ENCODE results near the gene PTPRG. TPM values are rescaled to one million over a fixed set of nuclear protein-coding genes. Genes with fewer than 3 reads are reported as not detected.

Gene PTPRG
- total RNA-seq, 2 experiments from 2014 or later = 0.03 to 0.05 TPM

DNA sequence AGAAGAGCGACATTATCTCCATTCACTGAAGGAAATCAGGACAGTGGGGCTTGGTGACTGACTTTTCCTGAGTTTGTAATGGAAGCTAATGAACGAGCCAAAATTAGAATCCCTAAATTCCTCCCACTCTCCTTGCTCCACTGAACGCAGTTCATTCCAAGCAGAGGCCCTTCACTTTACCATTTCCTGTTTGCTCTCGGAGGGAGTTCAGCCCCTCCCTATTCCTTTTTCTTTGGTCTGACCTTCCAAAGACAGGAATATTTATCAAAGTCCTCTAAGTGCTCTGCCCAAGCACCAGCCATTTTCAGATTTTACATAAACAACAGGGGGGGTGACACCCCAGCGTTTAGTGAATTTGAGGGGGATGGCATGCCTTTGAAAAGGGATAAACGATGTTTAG, 24.0 kb upstream of the PTPRG start:
- Mint-ChIP-seq H3K4me1 (ENCODE audit: low read depth) (no peaks in the 10 kb centered on the region), H3K4me3 (no peak overlapping the region), H3K27ac (no peak overlapping the region), H3K9me3 (no peaks in the 10 kb centered on the region), H3K36me3 (ENCODE audit: low read depth) (no peaks in the 10 kb centered on the region), H3K27me3 (peaks cover 10% of the 10 kb centered on the region)
- POLR2A ChIA-PET = no interaction called here
- intact Hi-C loops (cut with DNase I, micrococcal nuclease) = no loop called here
- TF ChIP-seq, protein P1, sequence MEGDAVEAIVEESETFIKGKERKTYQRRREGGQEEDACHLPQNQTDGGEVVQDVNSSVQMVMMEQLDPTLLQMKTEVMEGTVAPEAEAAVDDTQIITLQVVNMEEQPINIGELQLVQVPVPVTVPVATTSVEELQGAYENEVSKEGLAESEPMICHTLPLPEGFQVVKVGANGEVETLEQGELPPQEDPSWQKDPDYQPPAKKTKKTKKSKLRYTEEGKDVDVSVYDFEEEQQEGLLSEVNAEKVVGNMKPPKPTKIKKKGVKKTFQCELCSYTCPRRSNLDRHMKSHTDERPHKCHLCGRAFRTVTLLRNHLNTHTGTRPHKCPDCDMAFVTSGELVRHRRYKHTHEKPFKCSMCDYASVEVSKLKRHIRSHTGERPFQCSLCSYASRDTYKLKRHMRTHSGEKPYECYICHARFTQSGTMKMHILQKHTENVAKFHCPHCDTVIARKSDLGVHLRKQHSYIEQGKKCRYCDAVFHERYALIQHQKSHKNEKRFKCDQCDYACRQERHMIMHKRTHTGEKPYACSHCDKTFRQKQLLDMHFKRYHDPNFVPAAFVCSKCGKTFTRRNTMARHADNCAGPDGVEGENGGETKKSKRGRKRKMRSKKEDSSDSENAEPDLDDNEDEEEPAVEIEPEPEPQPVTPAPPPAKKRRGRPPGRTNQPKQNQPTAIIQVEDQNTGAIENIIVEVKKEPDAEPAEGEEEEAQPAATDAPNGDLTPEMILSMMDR (IDR thresholded peaks at IDR 0.05) = no peak
- CTCF ChIA-PET = no interaction called here
- no peak overlapping the region for H3K27ac ChIP-seq (ENCODE audit: low read depth in 1 of 2, low read length in 2 of 2)
- no peak overlapping the region for H3K4me3 ChIP-seq (ENCODE audit: low read length)
- ATAC-seq (ENCODE audit: poor library complexity) (no peak), DNase-seq (no peak)
- H3K9me3 ChIP-seq (ENCODE audit: control insufficient read depth in 1 of 2, insufficient read depth in 1 of 2, low read length in 2 of 2) = no peaks in the 10 kb centered on the region
- no peaks in the 10 kb centered on the region for H3K27me3 ChIP-seq (ENCODE audit: control insufficient read depth in 1 of 2, insufficient read depth in 2 of 2, low read length in 2 of 2)
- no peaks in the 10 kb centered on the region for H3K4me1 ChIP-seq (ENCODE audit: insufficient read depth, low read length)
- no peaks in the 10 kb centered on the region for H3K36me3 ChIP-seq (ENCODE audit: insufficient read depth, low read length)

DNA sequence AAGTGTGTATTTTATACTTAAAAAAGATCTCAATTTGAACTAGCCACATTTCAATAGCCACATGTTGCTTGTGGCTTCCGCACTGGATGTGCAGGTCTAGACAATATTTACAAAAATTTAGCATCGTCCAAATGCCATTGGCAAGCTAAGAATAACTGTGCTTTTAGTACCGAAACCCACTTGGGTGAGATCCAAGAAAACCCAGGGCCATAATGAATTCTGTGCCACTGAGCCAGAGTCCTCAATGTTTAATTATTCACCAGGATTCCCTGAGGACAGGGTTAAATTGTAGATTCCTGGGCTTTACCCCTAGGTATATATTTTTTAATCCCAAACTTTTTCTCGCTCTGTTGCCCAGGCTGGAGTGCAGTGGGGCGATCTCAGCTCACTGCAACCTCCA, 22.9 kb upstream of the PTPRG start:
- Mint-ChIP-seq H3K27ac (no peak overlapping the region), H3K4me3 (no peak overlapping the region), H3K4me1 (ENCODE audit: low read depth) (no peaks in the 10 kb centered on the region), H3K9me3 (no peaks in the 10 kb centered on the region), H3K27me3 (peaks cover 10% of the 10 kb centered on the region), H3K36me3 (ENCODE audit: low read depth) (no peaks in the 10 kb centered on the region)
- intact Hi-C loops (cut with DNase I, micrococcal nuclease) = no loop called here
- no peaks in the 10 kb centered on the region for H3K9me3 ChIP-seq (ENCODE audit: control insufficient read depth in 1 of 2, insufficient read depth in 1 of 2, low read length in 2 of 2)
- TF ChIP-seq, protein P1 (IDR thresholded peaks at IDR 0.05) = no peak
- CTCF ChIA-PET = no interaction called here
- H3K27me3 ChIP-seq (ENCODE audit: control insufficient read depth in 1 of 2, insufficient read depth in 2 of 2, low read length in 2 of 2) = no peaks in the 10 kb centered on the region
- H3K4me1 ChIP-seq (ENCODE audit: insufficient read depth, low read length) = no peaks in the 10 kb centered on the region
- ATAC-seq (ENCODE audit: poor library complexity) (no peak), DNase-seq (no peak)
- no peak overlapping the region for H3K27ac ChIP-seq (ENCODE audit: low read depth in 1 of 2, low read length in 2 of 2)
- no peaks in the 10 kb centered on the region for H3K36me3 ChIP-seq (ENCODE audit: insufficient read depth, low read length)
- POLR2A ChIA-PET = no interaction called here
- no peak overlapping the region for H3K4me3 ChIP-seq (ENCODE audit: low read length)

DNA sequence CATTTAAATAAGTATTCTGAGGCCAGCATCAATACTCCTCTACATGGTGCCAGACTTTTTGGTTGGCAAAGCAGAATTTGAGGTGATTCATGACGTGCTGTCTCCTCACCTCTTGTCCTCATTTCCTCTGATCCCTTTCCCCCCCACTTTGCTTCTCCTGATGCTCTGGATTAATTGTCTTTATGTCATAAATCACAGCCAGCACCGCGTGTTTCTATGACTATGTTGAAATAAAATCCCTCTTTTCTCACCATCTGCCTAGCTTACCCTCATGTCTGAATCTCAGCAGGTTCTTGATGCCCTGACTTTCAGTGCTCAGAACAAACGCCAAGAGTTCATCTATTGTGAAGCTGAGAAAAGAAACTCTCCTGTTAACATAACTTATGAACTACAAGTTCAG, 19.7 kb upstream of the PTPRG start:
- no peak overlapping the region for H3K4me3 ChIP-seq (ENCODE audit: low read length)
- H3K4me3 Mint-ChIP-seq = no peak overlapping the region
- intact Hi-C loops (cut with DNase I, micrococcal nuclease) = no loop called here
- no peaks in the 10 kb centered on the region for H3K36me3 Mint-ChIP-seq (ENCODE audit: low read depth)
- ATAC-seq (ENCODE audit: poor library complexity) (no peak), DNase-seq (no peak)
- no peaks in the 10 kb centered on the region for H3K4me1 Mint-ChIP-seq (ENCODE audit: low read depth)
- H3K27ac Mint-ChIP-seq = no peak overlapping the region
- H3K36me3 ChIP-seq (ENCODE audit: insufficient read depth, low read length) = no peaks in the 10 kb centered on the region
- POLR2A ChIA-PET = no interaction called here
- H3K9me3 ChIP-seq (ENCODE audit: control insufficient read depth in 1 of 2, insufficient read depth in 1 of 2, low read length in 2 of 2) = no peaks in the 10 kb centered on the region
- no peaks in the 10 kb centered on the region for H3K27me3 ChIP-seq (ENCODE audit: control insufficient read depth in 1 of 2, insufficient read depth in 2 of 2, low read length in 2 of 2)
- H3K4me1 ChIP-seq (ENCODE audit: insufficient read depth, low read length) = no peaks in the 10 kb centered on the region
- peaks cover 10% of the 10 kb centered on the region for H3K27me3 Mint-ChIP-seq
- H3K9me3 Mint-ChIP-seq = no peaks in the 10 kb centered on the region
- no peak overlapping the region for H3K27ac ChIP-seq (ENCODE audit: low read depth in 1 of 2, low read length in 2 of 2)
- CTCF ChIA-PET = no interaction called here
- TF ChIP-seq, protein P1 (IDR thresholded peaks at IDR 0.05) = no peak

All from CD4-positive, alpha-beta T cell (primary cell).